GM12872 (cell line): ENCODE data around the gene CCBE1.

Source experiments
- TF ChIP-seq, protein P1 (sequence below): IDR thresholded peaks from 3 replicates; pipeline ENCODE4 v1.5.1; 2011; ENCODE audit warnings: low read depth, mild to moderate bottlenecking, low read length, moderate library complexity; ENCODE audit not compliant: insufficient read depth

The CCBE1 gene

DNA sequence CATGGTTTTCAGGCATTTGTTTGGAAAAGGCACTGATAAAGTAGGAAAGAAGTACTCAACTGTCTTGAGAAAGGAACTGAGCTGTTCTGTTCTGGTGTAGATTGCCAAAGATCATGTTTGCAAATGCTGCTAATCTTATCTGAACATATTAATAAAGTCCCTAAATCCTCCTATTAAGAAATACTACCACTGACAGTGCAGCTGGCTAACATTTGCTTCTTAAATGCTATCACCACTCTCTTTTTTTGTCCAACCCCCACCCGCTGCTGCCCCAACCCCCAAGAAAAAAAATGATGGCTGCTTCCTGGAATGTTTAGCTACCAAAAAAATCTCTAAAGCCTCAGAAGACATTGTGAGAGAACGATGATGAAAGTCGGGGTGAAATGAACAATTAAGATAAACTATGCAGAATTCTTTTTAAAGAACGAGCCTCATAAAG is 130.7 kb downstream of the CCBE1 start:
- TF ChIP-seq, protein P1, sequence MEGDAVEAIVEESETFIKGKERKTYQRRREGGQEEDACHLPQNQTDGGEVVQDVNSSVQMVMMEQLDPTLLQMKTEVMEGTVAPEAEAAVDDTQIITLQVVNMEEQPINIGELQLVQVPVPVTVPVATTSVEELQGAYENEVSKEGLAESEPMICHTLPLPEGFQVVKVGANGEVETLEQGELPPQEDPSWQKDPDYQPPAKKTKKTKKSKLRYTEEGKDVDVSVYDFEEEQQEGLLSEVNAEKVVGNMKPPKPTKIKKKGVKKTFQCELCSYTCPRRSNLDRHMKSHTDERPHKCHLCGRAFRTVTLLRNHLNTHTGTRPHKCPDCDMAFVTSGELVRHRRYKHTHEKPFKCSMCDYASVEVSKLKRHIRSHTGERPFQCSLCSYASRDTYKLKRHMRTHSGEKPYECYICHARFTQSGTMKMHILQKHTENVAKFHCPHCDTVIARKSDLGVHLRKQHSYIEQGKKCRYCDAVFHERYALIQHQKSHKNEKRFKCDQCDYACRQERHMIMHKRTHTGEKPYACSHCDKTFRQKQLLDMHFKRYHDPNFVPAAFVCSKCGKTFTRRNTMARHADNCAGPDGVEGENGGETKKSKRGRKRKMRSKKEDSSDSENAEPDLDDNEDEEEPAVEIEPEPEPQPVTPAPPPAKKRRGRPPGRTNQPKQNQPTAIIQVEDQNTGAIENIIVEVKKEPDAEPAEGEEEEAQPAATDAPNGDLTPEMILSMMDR: no peak

DNA sequence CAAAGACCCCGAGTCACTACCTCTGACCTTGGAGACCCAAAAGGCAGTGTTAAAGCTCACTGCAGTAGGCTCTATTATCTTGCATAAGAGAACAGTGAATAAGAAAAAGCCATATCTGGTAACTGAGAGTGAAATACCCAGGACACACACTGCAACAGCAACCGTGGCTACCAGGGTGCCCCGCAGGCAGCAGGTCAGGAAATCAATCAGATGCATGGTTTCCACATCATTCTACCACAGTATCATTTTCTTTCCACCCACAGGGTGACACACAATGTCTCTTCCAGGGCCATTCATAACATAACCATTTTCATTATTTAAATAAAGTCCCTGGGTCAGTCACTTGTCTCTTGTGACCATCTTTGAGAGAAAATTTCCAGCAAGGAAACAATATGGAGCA is 131.3 kb downstream of the CCBE1 start:
- TF ChIP-seq, protein P1: no peak

DNA sequence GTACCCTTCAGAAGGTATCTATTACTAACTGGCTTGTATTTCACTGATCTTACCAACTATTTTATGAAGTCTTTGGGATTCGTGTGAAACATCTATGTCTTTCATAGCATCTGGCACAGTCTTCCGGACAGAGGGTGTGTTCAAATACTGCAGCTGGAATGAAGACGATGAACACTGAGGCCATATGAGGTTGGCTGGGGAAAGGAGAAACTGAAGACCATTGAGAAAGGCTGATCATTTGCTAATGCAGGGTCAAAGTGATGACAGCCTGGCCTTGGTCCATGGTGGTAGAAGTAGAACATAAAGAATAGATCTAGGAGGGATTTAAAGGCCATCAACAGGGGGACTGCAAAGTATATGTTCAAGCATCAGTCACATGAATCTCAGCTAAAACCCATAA is 132.7 kb downstream of the CCBE1 start:
- TF ChIP-seq, protein P1: no peak

DNA sequence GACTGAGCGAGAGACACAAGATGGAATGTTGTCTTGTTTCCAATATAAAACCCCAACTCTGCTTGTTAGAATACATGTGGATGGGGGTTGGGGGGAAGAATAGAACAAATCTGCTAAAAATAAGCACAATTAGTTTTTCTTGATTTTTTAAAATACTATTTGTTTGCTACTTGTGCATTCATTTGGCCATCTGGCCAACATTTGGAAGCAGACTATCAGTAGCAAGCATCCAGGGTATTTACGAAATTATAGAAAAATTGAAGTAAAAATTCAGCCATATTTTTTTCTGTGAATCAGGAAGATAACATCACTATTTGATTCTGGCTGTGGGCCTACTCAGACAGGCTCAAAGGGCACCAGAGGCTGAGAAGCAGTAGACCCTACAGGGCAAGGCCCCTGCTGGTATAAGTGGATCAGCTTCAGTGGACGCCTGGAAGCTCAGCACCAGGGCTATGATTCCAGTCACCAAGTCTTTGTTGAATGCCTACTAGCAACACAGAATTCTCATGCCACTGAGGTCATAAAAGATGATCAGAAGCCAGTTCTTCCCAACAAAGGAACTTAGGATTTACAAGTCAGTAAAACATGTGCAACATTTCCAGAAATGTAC is 133.9 kb downstream of the CCBE1 start:
- TF ChIP-seq, protein P1: no peak

DNA sequence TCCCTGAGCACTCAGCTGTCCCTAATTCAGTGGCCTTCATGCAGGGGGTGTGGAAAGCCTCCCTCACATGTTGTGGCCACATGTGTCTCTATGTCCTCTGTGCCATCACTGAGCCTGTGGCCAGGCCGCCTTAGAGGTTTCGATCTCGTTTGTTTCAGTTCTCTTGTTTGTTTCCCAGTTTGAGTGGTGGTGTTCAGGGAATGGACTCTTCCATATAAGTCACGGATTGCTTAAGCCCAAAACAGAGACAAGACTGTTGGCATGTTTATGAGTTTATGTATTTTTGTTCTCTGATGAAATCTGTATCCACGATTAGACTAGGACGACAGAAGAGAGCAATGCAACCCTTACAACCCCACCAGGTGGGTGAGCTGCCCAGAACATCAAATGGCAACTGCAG is 134.5 kb downstream of the CCBE1 start:
- TF ChIP-seq, protein P1: no peak

DNA sequence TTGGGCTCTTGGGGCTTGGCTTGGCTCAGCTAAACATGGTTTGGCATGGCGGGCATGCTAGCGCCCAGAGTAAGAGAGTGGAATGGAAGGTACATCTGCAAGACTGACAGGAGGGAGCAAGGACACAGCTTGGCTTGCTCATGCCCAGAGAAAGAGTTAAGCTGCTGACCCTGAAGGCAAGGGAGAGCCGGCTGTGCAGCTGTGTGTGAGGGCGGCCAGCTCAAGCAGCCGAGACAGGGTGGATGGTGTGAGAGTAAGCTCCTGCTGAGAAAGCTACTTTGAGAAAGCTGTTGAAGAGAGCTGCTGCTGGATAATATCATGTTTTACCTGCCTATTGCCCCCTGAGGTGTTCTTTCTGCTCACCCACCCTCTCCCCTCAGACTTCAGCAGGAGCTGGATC is 135.6 kb downstream of the CCBE1 start:
- TF ChIP-seq, protein P1: no peak

DNA sequence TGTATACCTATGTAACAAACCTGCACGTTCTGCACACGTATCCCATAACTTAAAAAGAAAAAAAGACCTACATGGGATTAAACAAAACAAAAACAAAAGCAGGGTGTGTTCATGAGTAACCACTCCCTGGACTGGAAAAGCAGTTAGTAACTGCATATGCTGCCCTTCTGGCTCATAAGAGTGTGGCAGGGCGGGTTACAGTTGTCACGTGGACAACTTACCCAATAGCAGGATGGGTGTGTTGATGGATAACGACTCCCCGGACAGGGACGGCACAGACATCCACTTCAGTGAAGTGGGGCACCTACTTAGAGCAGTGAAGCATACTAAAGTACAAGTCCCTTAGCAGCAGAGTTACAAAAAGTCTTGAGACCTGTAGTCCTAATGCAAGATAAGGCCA is 136.7 kb downstream of the CCBE1 start:
- TF ChIP-seq, protein P1: no peak
